ENCODE data around the gene POMGNT1. TPM values are rescaled to one million over a fixed set of nuclear protein-coding genes. Genes with fewer than 3 reads are reported as not detected.
"Not testable (repeated sequence)": the region's sequence is repeated elsewhere in the genome, so short reads cannot be mapped to it uniquely, and the experiment has no call there.

Gene POMGNT1
- total RNA-seq, 1 donor: 43.2 TPM

- DNase-seq (ENCODE audit: low read depth): no peak
- TF ChIP-seq, protein P1, sequence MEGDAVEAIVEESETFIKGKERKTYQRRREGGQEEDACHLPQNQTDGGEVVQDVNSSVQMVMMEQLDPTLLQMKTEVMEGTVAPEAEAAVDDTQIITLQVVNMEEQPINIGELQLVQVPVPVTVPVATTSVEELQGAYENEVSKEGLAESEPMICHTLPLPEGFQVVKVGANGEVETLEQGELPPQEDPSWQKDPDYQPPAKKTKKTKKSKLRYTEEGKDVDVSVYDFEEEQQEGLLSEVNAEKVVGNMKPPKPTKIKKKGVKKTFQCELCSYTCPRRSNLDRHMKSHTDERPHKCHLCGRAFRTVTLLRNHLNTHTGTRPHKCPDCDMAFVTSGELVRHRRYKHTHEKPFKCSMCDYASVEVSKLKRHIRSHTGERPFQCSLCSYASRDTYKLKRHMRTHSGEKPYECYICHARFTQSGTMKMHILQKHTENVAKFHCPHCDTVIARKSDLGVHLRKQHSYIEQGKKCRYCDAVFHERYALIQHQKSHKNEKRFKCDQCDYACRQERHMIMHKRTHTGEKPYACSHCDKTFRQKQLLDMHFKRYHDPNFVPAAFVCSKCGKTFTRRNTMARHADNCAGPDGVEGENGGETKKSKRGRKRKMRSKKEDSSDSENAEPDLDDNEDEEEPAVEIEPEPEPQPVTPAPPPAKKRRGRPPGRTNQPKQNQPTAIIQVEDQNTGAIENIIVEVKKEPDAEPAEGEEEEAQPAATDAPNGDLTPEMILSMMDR (IDR thresholded peaks at IDR 0.05; ENCODE audit: insufficient read depth, low read length): no peak
- H3K4me3 ChIP-seq (ENCODE audit: low read depth, low read length): no peak overlapping the region
These were observed 38.6 kb upstream of the POMGNT1 start for GRCh38 chr1:46236882-46237281.

DNA sequence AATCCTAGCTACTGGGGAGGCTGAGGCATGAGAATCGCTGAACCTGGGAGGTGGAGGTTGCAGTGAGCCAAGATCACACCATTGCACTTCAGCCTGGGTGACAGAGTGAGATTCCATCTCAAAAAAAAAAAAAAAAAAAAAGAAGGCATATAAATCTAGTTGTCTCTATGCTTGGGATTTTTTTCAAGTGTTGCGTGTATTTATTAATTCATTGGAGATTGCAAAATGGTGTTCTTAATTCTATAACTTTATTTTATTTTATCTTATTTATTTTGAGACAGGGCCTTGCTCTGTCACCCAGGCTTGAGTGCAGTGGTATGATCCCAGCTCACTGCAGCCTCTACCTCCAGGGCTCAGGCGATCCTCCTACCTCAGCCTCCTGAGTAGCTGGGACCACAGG lies 33.0 kb upstream of the POMGNT1 start:
- DNase-seq (ENCODE audit: low read depth); H3K4me3 ChIP-seq (ENCODE audit: low read depth, low read length): not testable (repeated sequence)

DNA sequence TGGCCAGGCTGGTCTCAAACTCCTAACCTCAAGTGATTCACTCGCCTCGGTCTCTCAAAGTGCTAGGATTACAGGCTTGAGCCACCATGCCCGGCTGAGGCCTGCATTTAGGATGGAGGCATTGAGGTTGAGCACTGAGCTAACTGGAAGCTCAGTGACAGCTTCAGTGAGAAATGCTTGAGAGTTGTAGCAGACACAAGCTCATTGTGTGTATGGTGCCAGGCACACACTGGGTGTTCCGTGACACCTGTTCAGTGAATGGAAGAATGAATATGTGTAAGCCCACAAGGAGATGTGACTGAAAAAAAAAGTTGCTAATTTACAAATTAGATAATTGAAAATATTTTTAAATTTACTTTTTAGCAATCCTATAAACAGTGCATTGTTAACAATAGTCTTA lies 26.7 kb upstream of the POMGNT1 start:
- DNase-seq (ENCODE audit: low read depth): no peak
- H3K4me3 ChIP-seq (ENCODE audit: low read depth, low read length): no peak overlapping the region

GRCh38 chr1:46223472-46223943 lies 25.3 kb upstream of the POMGNT1 start:
- peak; percentile 91 for DNase-seq (ENCODE audit: low read depth)
- TF ChIP-seq, protein P1 (IDR thresholded peaks at IDR 0.05; ENCODE audit: insufficient read depth, low read length): peak; percentile 92
- no peak overlapping the region for H3K4me3 ChIP-seq (ENCODE audit: low read depth, low read length)

More for the DNA sequence above, 26.7 kb upstream of the POMGNT1 start:
- TF ChIP-seq, protein P1 (IDR thresholded peaks at IDR 0.05; ENCODE audit: insufficient read depth, low read length): no peak

DNA sequence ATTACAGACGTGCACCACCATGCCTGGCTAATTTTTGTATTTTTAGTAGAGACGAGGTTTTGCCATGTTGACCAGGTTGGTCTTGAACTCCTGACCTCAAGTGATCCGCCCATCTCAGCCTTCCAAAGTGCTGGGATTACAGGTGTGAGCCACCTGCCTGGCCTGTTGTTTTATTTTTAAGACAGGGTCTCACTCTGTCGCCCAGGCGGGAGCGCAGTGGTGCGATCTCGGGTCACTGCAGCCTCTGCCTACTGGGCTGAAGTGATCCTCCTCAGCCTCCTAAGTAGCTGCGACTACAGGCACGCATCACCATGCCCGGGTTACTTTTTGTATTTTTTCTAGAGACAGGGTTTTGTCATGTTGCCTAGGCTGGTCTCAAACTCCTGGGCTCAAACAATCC lies 24.8 kb upstream of the POMGNT1 start:
- DNase-seq (ENCODE audit: low read depth); H3K4me3 ChIP-seq (ENCODE audit: low read depth, low read length): not testable (repeated sequence)

GRCh38 chr1:46221749-46222148 lies 23.5 kb upstream of the POMGNT1 start:
- TF ChIP-seq, protein P1 (IDR thresholded peaks at IDR 0.05; ENCODE audit: insufficient read depth, low read length): no peak
- DNase-seq (ENCODE audit: low read depth): no peak
- no peak overlapping the region for H3K4me3 ChIP-seq (ENCODE audit: low read depth, low read length)

DNA sequence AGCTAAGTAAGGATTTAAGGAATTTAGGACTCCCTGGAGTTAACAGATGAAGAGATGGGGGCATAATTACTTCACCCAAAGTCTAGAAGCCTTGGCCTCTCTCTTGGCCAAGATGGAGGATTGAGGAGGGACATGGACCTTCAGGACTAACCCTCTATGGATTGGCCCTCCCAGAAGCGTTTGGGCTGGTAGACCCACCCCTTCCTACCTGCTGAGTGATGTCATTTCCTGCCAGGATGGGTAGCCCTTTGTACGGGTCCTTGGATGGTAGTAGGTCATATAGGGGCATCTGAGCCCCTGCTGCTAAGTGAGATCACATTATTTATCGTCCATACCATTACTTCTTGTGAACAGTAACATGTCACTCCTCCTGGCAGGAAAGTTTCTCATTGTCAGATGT lies 22.6 kb upstream of the POMGNT1 start:
- TF ChIP-seq, protein P1 (IDR thresholded peaks at IDR 0.05; ENCODE audit: insufficient read depth, low read length): no peak
- DNase-seq (ENCODE audit: low read depth): no peak
- H3K4me3 ChIP-seq (ENCODE audit: low read depth, low read length): no peak overlapping the region

Measured in fibroblast of the aortic adventitia (primary cell).